Lower leg skin (tissue), 3 donors: ENCODE measurements around the gene TAS2R1.

Source experiments
- CTCF ChIP-seq, 3 donors: fragments of 450-650 bp; IDR thresholded peaks; one replicate each; pipeline ENCODE4 v1.5.1; 2016; ENCODE audit warnings: antibody characterized with exemption in 3 of 3, mild to moderate bottlenecking in 3 of 3, moderate library complexity in 2 of 3
- POLR2A ChIP-seq, 2 donors: fragments of 450-650 bp; IDR thresholded peaks; one replicate each; pipeline ENCODE4 v1.6.1; 2016 to 2017; ENCODE audit warnings: antibody characterized with exemption in 2 of 2, mild to moderate bottlenecking in 1 of 2, moderate library complexity in 1 of 2

GRCh38 chr5:9630251-9630650 is at the start of gene TAS2R1:
- TF ChIP-seq CTCF (IDR thresholded peaks at IDR 0.05), result no peak
- TF ChIP-seq POLR2A (IDR thresholded peaks at IDR 0.05), result no peak
